ENCODE results near the gene SH3RF1. TPM values are rescaled to one million over a fixed set of nuclear protein-coding genes. Genes with fewer than 3 reads are reported as not detected.

Gene SH3RF1
- total and polyA plus RNA-seq, 4 donors, result 1.8 to 7.9 (median 3.5) TPM

DNA sequence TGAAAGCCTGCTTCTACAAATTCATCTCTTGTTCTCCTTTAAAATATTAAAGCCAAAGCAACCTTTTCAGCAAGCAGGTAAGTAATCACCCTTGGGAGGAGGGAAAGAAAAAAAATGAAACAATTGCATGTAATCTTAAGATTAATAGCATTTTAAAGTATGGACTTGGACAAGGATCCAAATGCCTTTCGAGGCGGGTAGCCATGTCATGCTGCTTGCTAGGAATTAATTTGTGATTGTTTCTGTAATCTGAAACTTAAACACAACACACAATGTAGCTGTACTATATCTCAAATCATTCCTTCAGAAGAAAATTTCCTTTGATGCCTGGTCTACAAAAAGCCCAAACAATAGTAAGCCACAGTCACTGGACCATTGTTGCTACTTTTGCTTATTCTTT, 148.3 kb downstream of the SH3RF1 start:
- no peak for TF ChIP-seq SP1 (IDR thresholded peaks at IDR 0.05)
- no peak for TF ChIP-seq JUND (IDR thresholded peaks at IDR 0.05)
- TF ChIP-seq YY1 (IDR thresholded peaks at IDR 0.05), result no peak
- no peak for TF ChIP-seq HNF4A (conservative IDR thresholded peaks at IDR 0.05)
- no peak for TF ChIP-seq RAD21 (IDR thresholded peaks at IDR 0.05)
- no peak for TF ChIP-seq TAF1 (conservative IDR thresholded peaks at IDR 0.05)
- TF ChIP-seq GABPA (IDR thresholded peaks at IDR 0.05 in 1 of 2, conservative IDR thresholded peaks at IDR 0.05 in 1 of 2), result no peak
- TF ChIP-seq RXRA (IDR thresholded peaks at IDR 0.05), result no peak
- TF ChIP-seq FOXA2 (IDR thresholded peaks at IDR 0.05), result no peak
- TF ChIP-seq NR2F2 (IDR thresholded peaks at IDR 0.05), result no peak
- TF ChIP-seq ATF3 (IDR thresholded peaks at IDR 0.05), result no peak
- TF ChIP-seq, protein P1, sequence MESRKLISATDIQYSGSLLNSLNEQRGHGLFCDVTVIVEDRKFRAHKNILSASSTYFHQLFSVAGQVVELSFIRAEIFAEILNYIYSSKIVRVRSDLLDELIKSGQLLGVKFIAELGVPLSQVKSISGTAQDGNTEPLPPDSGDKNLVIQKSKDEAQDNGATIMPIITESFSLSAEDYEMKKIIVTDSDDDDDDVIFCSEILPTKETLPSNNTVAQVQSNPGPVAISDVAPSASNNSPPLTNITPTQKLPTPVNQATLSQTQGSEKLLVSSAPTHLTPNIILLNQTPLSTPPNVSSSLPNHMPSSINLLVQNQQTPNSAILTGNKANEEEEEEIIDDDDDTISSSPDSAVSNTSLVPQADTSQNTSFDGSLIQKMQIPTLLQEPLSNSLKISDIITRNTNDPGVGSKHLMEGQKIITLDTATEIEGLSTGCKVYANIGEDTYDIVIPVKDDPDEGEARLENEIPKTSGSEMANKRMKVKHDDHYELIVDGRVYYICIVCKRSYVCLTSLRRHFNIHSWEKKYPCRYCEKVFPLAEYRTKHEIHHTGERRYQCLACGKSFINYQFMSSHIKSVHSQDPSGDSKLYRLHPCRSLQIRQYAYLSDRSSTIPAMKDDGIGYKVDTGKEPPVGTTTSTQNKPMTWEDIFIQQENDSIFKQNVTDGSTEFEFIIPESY (IDR thresholded peaks at IDR 0.05), result no peak
- no peak for TF ChIP-seq FOXA1 (IDR thresholded peaks at IDR 0.05)
- H3K36me3 ChIP-seq (ENCODE audit: control insufficient read depth in 4 of 4, insufficient read depth in 3 of 4, low read depth in 1 of 4, low read length in 3 of 4), result peaks cover 2 to 17% (median 6%) of the 10 kb centered on the region in 4 donors
- no peak overlapping the region for H3K27ac ChIP-seq (ENCODE audit: low read depth in 1 of 2, low read length in 2 of 2)
- H3K27me3 ChIP-seq (ENCODE audit: control insufficient read depth in 4 of 4, insufficient read depth in 4 of 4, low read length in 3 of 4), result no peaks in the 10 kb centered on the region
- no peak overlapping the region for H3K4me3 ChIP-seq (ENCODE audit: low read depth in 1 of 3, low read length in 3 of 3)
- WGBS, result 96% methylated on average over 2 of the region's 2 CpGs
- peaks cover 4 to 19% (median 15%) of the 10 kb centered on the region in 4 donors for H3K4me1 ChIP-seq (ENCODE audit: control insufficient read depth in 4 of 4, insufficient read depth in 4 of 4, low read length in 3 of 4)
- H3K9ac ChIP-seq (ENCODE audit: low read depth in 1 of 2, low read length in 2 of 2), result no peak overlapping the region
- no peaks in the 10 kb centered on the region for H3K9me3 ChIP-seq (ENCODE audit: control insufficient read depth in 4 of 4, low read length in 3 of 4)
- no peak for DNase-seq (ENCODE audit: low spot score)

GRCh38 chr4:169121861-169122382, 148.8 kb downstream of the SH3RF1 start:
- no peak for DNase-seq (ENCODE audit: low spot score)
- H3K4me1 ChIP-seq (ENCODE audit: control insufficient read depth in 4 of 4, insufficient read depth in 4 of 4, low read length in 3 of 4), result peaks cover 4 to 15% (median 12%) of the 10 kb centered on the region in 4 donors
- H3K9ac ChIP-seq (ENCODE audit: low read depth in 1 of 2, low read length in 2 of 2), result no peak overlapping the region
- no peak for TF ChIP-seq JUND (IDR thresholded peaks at IDR 0.05)
- TF ChIP-seq FOXA2 (IDR thresholded peaks at IDR 0.05), result no peak
- TF ChIP-seq, protein P1 (IDR thresholded peaks at IDR 0.05), result no peak
- TF ChIP-seq EGR1 (IDR thresholded peaks at IDR 0.05; ENCODE audit: low read depth in 2 of 2), result no peak
- no peak for TF ChIP-seq SP1 (IDR thresholded peaks at IDR 0.05)
- TF ChIP-seq RXRA (IDR thresholded peaks at IDR 0.05), result no peak
- TF ChIP-seq RAD21 (IDR thresholded peaks at IDR 0.05), result no peak
- no peak for TF ChIP-seq ATF3 (IDR thresholded peaks at IDR 0.05)
- no peak for TF ChIP-seq FOXA1 (IDR thresholded peaks at IDR 0.05)
- TF ChIP-seq YY1 (IDR thresholded peaks at IDR 0.05), result no peak
- TF ChIP-seq CTCF (IDR thresholded peaks at IDR 0.05; ENCODE audit: low read depth, low read length, missing input control), result no peak
- H3K27ac ChIP-seq (ENCODE audit: low read depth in 1 of 2, low read length in 2 of 2), result no peak overlapping the region
- H3K9me3 ChIP-seq (ENCODE audit: control insufficient read depth in 4 of 4, low read length in 3 of 4), result no peaks in the 10 kb centered on the region
- 97% methylated on average over 12 of the region's 12 CpGs for WGBS
- peaks cover 3 to 22% (median 10%) of the 10 kb centered on the region in 4 donors for H3K36me3 ChIP-seq (ENCODE audit: control insufficient read depth in 4 of 4, insufficient read depth in 3 of 4, low read depth in 1 of 4, low read length in 3 of 4)
- no peaks in the 10 kb centered on the region for H3K27me3 ChIP-seq (ENCODE audit: control insufficient read depth in 4 of 4, insufficient read depth in 4 of 4, low read length in 3 of 4)
- no peak overlapping the region for H3K4me3 ChIP-seq (ENCODE audit: low read depth in 1 of 3, low read length in 3 of 3)

All from liver (tissue), 9 donors.